ENCODE measurements around the gene RFXANK. TPM values are rescaled to one million over a fixed set of nuclear protein-coding genes. Genes with fewer than 3 reads are reported as not detected.

Gene RFXANK
- total RNA-seq, 1 donor from 2014 or later = 42.9 TPM

GRCh38 chr19:19227217-19227616, 35.2 kb downstream of the RFXANK start:
- no peak for DNase-seq (ENCODE audit: low spot score)

GRCh38 chr19:19229701-19230100, 37.6 kb downstream of the RFXANK start:
- DNase-seq (ENCODE audit: low spot score) = no peak

DNA sequence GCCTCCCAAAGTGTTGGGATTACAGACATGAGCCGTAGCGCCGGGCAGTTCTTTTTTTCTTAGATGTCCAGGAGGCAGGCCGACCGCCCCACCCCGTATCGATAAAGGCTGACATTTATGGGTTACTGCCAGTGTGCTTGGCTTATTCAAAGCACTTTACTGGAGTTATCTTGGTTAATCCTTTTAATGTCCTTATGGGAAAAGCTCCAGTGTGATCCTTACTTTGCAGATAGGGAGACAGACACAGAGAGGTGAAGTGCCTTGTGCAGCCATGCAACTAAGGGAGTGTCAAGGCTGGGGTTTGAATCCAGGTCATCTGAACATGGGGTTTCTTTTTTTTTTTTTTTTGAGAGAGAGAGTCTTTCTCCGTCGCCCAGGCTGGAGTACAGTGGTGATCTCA, 38.9 kb downstream of the RFXANK start:
- DNase-seq (ENCODE audit: low spot score) = no peak

DNA sequence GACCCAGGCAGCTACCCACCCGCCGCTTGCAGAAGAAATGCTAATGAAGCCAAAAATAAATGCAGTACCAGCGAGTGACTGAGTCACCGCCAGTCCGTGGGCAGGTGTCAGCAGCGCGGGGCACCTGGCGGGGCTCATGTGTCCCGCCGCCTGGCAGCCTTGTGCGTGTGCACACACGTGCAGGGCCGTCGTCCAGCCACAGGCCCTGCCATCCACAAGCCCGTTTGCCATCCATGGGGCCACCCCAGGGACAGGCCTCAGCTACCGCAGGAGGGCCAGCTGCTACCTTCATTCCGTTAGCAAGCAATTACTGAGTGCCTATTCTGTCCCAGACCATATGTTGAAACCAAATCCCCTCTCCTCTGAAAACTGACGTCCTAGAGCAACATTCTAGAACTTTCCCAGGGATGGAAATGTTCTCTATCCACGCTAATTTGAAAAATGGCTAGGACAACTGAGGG, 40.2 kb downstream of the RFXANK start:
- DNase-seq (ENCODE audit: low spot score) = no peak

- DNase-seq (ENCODE audit: low spot score) = no peak
Observed at GRCh38 chr19:19234220-19234816, 42.3 kb downstream of the RFXANK start.

GRCh38 chr19:19236173-19236572, 44.1 kb downstream of the RFXANK start:
- DNase-seq (ENCODE audit: low spot score) = no peak

DNA sequence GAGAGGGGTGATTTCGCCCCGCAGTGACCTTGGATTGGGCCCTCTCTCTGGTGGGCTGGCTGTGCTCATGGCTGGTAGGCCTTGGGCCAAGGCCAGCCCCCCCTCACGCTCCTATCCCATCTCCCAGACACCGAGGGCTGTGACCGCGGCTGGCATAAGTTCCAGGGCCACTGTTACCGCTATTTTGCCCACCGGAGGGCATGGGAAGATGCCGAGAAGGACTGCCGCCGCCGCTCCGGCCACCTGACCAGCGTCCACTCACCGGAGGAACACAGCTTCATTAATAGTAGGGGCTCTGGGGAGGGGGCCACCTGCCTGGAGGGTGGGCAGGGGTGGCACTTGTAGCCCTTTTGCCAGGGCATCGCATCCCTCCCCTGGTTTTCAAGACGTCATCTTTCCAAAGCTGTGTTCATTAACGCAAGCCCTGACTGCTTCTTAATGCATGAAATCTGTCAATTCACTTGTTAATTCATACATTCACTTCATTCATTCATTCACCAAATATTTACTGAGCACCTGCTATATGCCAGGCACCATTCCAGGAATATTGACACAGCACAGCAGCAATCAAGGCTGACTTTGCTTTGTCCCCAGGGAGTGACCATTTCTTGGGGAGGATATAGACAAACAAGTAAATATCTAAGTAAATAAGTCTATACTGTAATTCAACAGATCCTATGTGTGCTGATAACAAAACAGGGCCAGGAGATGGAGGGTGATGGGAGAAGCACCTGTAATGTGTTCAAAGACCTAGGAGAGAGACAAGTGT, 46.3 kb downstream of the RFXANK start:
- no peak for DNase-seq (ENCODE audit: low spot score)

GRCh38 chr19:19239675-19240074, 47.6 kb downstream of the RFXANK start:
- DNase-seq (ENCODE audit: low spot score) = no peak

GRCh38 chr19:19240476-19240875, 48.4 kb downstream of the RFXANK start:
- DNase-seq (ENCODE audit: low spot score) = no peak

GRCh38 chr19:19250196-19250801, 58.2 kb downstream of the RFXANK start:
- no peak for DNase-seq (ENCODE audit: low spot score)

Other genes starting within 250 kb of the RFXANK start
- gene SUGP2, start 158.7 kb upstream of the RFXANK start, total RNA-seq (ENCODE audit: insufficient read depth, low replicate concordance) = 32.7 TPM
- 19.3 TPM for gene ARMC6, start 158.7 kb upstream of the RFXANK start, total RNA-seq (ENCODE audit: insufficient read depth, low replicate concordance)
- gene SLC25A42, start 128.3 kb upstream of the RFXANK start, total RNA-seq (ENCODE audit: insufficient read depth, low replicate concordance) = 13.2 TPM
- gene TMEM161A, start 53.8 kb upstream of the RFXANK start, total RNA-seq (ENCODE audit: insufficient read depth, low replicate concordance) = 6.7 TPM
- gene MEF2B, start 22.0 kb upstream of the RFXANK start, total RNA-seq (ENCODE audit: insufficient read depth, low replicate concordance) = 0.72 TPM
- 15.4 TPM for gene BORCS8, start 106 bp upstream of the RFXANK start, total RNA-seq (ENCODE audit: insufficient read depth, low replicate concordance)
- 4.8 TPM for gene NR2C2AP, start 11.2 kb downstream of the RFXANK start, total RNA-seq (ENCODE audit: insufficient read depth, low replicate concordance)
- gene NCAN, start 19.7 kb downstream of the RFXANK start, total RNA-seq (ENCODE audit: insufficient read depth, low replicate concordance) = 0.72 TPM
- 10.8 TPM for gene TM6SF2, start 81.0 kb downstream of the RFXANK start, total RNA-seq (ENCODE audit: insufficient read depth, low replicate concordance)
- gene SUGP1, start 128.3 kb downstream of the RFXANK start, total RNA-seq (ENCODE audit: insufficient read depth, low replicate concordance) = 27.0 TPM
- 20.7 TPM for gene MAU2, start 128.6 kb downstream of the RFXANK start, total RNA-seq (ENCODE audit: insufficient read depth, low replicate concordance)
- gene GATAD2A, start 213.4 kb downstream of the RFXANK start, total RNA-seq (ENCODE audit: insufficient read depth, low replicate concordance) = 10.4 TPM